Measurements from ENCODE around the gene SPATA31D3.
"Not testable (repeated sequence)": the region's sequence is repeated elsewhere in the genome, so short reads cannot be mapped to it uniquely, and the experiment has no call there.

The SPATA31D3 gene

DNA sequence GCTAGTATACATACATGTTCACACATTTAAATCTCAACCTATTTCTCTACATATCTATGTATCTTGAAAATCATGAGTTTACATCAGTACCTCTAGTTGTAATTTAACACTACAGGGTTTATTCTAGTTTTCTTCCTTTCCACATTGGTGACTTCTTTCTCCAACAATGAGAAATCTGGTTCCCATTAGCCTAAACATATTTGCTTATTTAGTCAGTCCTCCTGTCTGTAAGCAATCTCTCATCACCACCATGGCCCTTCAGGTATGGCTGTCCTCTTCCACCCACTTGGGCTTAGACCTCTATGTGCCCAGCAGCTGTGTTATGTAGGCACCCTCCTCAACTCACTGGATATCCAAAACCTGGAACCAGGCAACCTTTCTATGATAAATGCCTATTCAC lies 37.3 kb downstream of the SPATA31D3 start:
- no peak for TF ChIP-seq CTCF (IDR thresholded peaks at IDR 0.05; ENCODE audit: borderline replicate concordance, insufficient read depth, low read depth, low read length)

DNA sequence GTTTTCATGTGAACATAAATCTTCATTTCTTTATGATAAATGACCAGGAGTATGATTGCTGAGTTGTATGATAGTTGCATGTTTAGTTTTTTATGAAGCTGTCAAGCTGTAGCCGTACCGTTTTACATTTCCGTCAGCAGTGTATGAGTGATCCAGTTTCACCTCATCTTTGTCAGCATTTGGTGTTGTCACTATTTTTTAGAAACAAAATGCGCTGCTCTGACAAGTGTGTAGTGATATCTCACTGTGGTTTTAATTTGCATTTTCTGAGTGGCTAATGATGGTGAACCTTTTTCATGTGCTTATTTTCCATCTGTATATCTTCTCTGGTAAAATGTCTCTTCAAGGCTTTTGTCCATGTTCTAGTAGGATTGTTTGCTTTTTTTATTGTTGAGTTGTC lies 38.6 kb downstream of the SPATA31D3 start:
- TF ChIP-seq CTCF (IDR thresholded peaks at IDR 0.05; ENCODE audit: borderline replicate concordance, insufficient read depth, low read depth, low read length) = no peak
- H3K4me3 ChIP-seq (ENCODE audit: low read depth, low read length) = no peak overlapping the region

More for the DNA sequence above, 37.3 kb downstream of the SPATA31D3 start:
- no peak overlapping the region for H3K4me3 ChIP-seq (ENCODE audit: low read depth, low read length)

DNA sequence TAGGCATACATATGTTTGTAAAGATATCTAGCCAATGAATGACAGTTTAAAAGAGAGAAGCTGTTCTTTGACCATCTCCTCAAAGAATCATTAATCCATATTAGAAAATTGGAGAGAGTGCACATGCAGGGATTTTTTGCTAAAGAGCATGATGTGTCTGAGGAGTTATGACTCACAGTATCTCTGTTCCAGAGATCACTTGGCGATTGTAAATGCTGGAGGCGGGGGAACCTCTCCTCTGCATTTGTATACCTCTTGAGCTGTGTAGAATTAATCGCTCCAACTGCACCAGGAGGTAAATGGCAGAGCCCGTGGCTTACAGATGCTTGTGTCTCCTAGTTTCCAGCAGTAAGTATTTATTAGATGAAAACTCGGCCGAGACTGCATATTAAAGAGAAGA lies 41.6 kb downstream of the SPATA31D3 start:
- H3K4me3 ChIP-seq (ENCODE audit: low read depth, low read length) = no peak overlapping the region
- TF ChIP-seq CTCF (IDR thresholded peaks at IDR 0.05; ENCODE audit: borderline replicate concordance, insufficient read depth, low read depth, low read length) = no peak

GRCh38 chr9:81986051-81986450 lies 42.8 kb downstream of the SPATA31D3 start:
- TF ChIP-seq CTCF (IDR thresholded peaks at IDR 0.05; ENCODE audit: borderline replicate concordance, insufficient read depth, low read depth, low read length) = no peak
- H3K4me3 ChIP-seq (ENCODE audit: low read depth, low read length) = no peak overlapping the region

DNA sequence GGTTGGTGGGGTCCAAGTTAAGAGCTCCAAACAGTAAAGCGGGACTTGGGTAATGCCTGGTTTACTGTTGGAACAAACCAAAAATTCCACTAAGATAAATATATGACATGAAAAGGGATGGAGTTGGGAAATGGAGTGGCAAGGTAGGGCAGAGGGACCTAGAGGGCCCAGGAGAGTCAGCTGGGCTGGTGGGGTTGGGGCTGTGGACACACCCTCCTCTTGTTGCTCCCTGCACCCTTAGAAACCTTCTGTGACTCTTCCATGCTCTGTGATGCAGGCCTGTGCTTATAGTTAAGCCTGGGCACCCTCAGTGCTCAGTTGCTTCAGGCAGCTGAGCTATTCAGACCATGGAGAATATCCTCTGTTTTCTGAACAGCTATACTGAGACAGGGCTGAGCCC lies 45.2 kb downstream of the SPATA31D3 start, which contains the start of gene SPATA31D1:
Gene SPATA31D1, plus strand, starts transcription at position 301 of the 400 bp plus-strand sequence. Its CDS starts 47 bp downstream, at position 348.
- not testable (repeated sequence) for H3K4me3 ChIP-seq (ENCODE audit: low read depth, low read length)

GRCh38 chr9:81989700-81990099 lies 46.4 kb downstream of the SPATA31D3 start:
- TF ChIP-seq CTCF (IDR thresholded peaks at IDR 0.05; ENCODE audit: borderline replicate concordance, insufficient read depth, low read depth, low read length) = no peak

GRCh38 chr9:81993656-81994055 lies 50.4 kb downstream of the SPATA31D3 start:
- no peak for TF ChIP-seq CTCF (IDR thresholded peaks at IDR 0.05; ENCODE audit: borderline replicate concordance, insufficient read depth, low read depth, low read length)

More at GRCh38 chr9:81989700-81990099, 46.4 kb downstream of the SPATA31D3 start:
- H3K4me3 ChIP-seq (ENCODE audit: low read depth, low read length) = no peak overlapping the region

More at GRCh38 chr9:81993656-81994055, 50.4 kb downstream of the SPATA31D3 start:
- no peak overlapping the region for H3K4me3 ChIP-seq (ENCODE audit: low read depth, low read length)
